NCI-H345 treated with DMSO at 0.1 percent for 48 hours (cell line): ENCODE data around the gene CLTC.
"Not testable (repeated sequence)": the region's sequence is repeated elsewhere in the genome, so short reads cannot be mapped to it uniquely, and the experiment has no call there.

Source experiments
- DNase-seq: peaks from one replicate; lab custom pipeline; 2025; ENCODE audit not compliant: unreplicated experiment; lab: John Stamatoyannopoulos, UW

The CLTC gene

GRCh38 chr17:59619298-59620063, at the start of gene CLTC:
Gene CLTC, plus strand, starts transcription at chr17:59619895. Its CDS starts 237 bp downstream, at chr17:59620132.
- peak; percentile 89 for DNase-seq

GRCh38 chr17:59572301-59572924, 47.3 kb upstream of the CLTC start:
- DNase-seq, result no peak

- DNase-seq, result not testable (repeated sequence)
Observed at GRCh38 chr17:59584168-59584567, 35.5 kb upstream of the CLTC start.

DNA sequence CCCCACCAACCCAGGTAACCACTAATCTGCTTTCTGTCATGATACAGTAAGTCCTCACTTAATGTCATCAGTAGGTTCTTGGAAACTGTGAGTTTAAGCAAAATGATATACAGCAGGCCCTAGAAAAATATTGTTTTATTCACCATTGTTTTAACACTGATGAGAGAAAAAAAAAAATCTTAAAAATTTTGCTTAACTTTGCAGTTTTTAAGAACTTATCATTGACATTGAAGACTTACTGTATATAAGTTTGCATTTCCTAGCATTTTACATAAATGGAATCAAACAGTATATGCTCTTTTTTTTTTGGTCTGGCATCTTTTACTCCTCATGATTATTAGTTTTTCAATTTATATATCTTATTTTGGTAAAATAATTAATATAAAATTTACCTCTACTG, 19.5 kb upstream of the CLTC start:
- no peak for DNase-seq

- no peak for DNase-seq
Observed at GRCh38 chr17:59601130-59601529, 18.6 kb upstream of the CLTC start.

GRCh38 chr17:59607061-59607460, 12.6 kb upstream of the CLTC start:
- no peak for DNase-seq

- no peak for DNase-seq
Observed at GRCh38 chr17:59607817-59608403, 11.8 kb upstream of the CLTC start.

- no peak for DNase-seq
Observed at GRCh38 chr17:59611503-59611902, 8.2 kb upstream of the CLTC start.

GRCh38 chr17:59616253-59616920, 3.3 kb upstream of the CLTC start:
- DNase-seq, result no peak

DNA sequence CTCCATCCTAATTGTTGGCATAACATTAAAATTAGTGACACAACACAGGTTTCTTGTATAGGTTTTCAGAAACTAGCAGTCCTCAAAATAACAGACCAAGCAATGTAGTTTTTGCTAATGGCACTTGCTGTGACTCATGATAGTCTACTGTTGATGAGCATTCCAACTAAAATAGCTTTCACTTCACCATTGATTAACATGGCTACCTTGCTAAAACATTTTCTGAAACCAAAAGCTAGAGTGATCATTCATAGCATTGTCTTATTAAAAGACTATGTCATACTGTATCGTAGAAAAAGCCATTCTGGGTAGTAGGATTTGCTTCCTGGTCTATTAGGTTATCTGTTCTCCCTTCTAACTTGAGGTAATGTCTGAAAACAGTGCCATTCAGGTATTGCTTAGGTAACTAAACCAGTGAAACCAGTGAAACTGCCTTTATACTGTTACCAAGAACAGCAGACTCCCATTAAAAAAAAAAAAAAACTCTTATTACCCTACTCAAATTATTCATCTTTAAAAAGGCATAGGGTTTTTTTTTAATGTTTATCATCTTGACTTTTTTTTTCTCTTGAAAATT, 2.5 kb upstream of the CLTC start:
- no peak for DNase-seq

DNA sequence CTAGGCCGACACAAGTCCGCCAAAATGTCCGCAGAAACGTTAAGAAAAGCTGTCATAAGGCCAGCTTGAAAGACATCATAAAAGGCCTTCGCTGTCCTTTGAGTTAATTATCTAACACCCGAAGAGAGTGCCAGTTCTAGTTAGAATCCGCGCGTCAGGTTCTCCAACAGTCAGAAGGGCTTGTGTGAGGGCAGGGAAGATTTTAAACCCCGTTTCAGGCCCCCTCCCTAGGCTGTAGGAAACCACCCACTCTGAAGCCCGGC, 729 bp upstream of the CLTC start:
- no peak for DNase-seq

DNA sequence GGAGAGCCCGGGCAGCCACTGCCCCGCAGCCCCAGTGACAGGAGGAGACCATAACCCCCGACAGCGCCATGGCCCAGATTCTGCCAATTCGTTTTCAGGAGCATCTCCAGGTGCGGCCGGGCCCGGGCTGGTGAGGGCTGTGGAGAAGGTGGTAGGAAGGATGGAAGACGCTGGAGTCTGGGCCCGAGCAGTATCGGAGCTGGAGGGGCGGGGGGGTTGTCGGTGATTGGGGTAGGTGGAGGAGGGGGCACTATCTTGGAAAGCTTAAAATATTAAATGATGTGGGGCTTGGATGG, 317 bp downstream of the CLTC start:
- DNase-seq, result no peak

DNA sequence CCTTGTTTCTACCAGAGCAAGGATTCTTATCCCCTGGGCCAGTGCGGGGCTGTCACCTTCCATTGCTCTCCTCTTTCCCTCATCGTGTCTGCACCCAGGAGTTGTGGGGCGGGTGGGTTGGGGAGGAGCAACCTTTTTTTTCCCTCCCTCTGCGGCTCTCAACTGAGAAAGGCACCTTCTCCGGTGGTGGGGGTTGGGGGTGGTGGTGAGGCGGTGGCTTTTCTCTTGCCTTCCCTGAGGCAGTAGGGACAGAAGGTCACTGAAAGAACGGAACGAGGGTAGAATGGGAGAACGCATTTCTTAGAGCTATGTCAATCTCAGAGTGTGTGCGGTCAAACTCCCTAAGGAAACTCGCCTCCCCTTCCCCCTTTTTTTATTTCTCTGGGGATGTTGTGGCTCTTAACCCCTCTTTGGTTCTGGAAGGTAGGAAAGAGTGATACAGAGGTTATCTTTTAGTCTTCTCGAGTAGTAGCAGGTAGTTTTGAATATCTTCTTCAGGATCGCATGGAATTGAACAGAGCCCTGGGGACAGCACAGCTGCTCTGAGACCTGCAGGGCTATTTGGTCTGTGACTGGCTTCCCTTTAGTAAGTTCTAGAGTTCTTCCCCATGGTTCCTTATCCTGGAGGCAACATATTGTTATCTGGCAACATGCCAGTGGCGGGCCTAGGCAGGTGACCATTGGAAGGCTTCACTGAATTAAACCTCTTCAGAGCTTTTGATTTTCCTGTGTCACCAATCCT, 994 bp downstream of the CLTC start:
- peak; percentile 23 for DNase-seq

- no peak for DNase-seq
Observed at GRCh38 chr17:59621771-59622170, 2.1 kb downstream of the CLTC start.

GRCh38 chr17:59623151-59623550, 3.5 kb downstream of the CLTC start:
- no peak for DNase-seq

GRCh38 chr17:59626756-59627155, 7.1 kb downstream of the CLTC start:
- DNase-seq, result no peak

DNA sequence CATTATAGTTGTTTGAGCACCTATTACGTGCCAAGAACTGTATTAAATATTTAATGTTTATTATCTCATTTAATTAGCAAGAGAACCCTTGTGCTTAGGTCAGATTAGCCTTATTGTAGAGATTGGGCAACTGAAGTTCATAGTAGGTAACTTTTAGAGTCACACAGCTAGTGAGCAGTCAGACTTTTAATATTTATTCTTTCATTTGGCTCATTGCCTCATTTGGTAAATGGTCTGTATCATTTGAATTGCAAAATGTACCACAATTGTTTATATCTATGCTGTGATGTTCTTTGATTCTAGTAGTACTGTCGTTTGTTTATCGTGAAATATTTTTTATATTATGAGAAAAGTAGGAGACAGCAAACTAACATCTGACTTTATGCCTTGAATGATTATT, 7.6 kb downstream of the CLTC start:
- no peak for DNase-seq

- DNase-seq, result no peak
Observed at GRCh38 chr17:59627770-59628171, 8.1 kb downstream of the CLTC start.

DNA sequence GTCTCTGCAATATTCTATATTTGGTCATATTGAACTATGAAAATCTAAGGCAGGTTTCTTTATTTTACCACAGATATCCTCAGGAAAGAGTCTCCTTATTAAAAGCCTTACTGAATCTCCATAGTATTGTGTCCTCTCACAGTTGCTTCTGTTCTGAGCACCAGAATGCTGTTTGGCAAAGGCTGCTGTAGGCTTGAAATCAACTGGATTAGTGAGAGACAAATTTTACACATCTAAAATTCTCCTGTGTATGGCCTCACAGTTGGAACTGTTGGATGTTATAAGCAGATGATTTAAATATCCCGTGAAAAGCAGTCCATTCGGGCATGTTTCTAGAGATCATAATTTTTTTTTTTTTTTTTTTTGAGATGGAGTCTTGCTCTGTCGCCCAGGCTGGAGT, 9.5 kb downstream of the CLTC start:
- no peak for DNase-seq

- DNase-seq, result no peak
Observed at GRCh38 chr17:59631276-59631675, 11.6 kb downstream of the CLTC start.

DNA sequence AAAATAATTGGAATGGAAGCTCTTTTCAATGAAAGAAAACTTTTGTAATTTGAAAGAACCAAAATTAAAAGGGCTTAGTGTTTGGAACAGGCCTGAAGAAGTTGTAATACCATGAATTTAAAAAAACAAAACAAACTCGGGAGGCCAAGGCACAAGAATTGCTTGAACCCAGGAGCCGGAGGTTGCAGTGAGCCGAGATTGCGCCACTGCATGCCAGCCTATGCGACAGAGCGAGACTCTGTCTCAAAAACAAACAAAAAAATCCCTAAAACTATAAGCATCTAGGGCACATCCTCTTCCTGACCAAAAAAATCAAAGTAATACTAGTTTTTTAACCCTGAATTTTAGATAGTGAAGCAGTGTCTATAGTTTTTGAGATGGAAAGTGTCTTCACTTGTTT, 12.7 kb downstream of the CLTC start:
- DNase-seq, result no peak
